OCI-LY7 (cell line): ENCODE measurements around the gene KIAA1671.

Experiments
- CTCF ChIP-seq: fragments of 200-600 bp; sonication (generic); conservative IDR thresholded peaks from 2 replicates; pipeline ENCODE4 v1.5.1; 2014; ENCODE audit warnings: mild to moderate bottlenecking, antibody characterized with exemption, low read length, moderate library complexity, mixed read lengths
- EZH2phosphoT487 ChIP-seq: fragments of 200-600 bp; sonication (generic); IDR thresholded peaks from 2 replicates; pipeline ENCODE4 v1.6.1; 2018; ENCODE audit warnings: low read depth, borderline replicate concordance, mild to moderate bottlenecking, mixed run types, antibody characterized with exemption, low read length, moderate library complexity, mixed read lengths

GRCh38 chr22:25023879-25024278 lies 71.4 kb downstream of the KIAA1671 start:
- TF ChIP-seq CTCF (no peak), EZH2phosphoT487 (no peak)
